Thyroid gland (tissue), 4 donors: Measurements from ENCODE around the gene SFSWAP.

ENCODE experiments used
- CTCF ChIP-seq, 6 experiments: fragments of 200-600 bp in 3 of 6; fragments of 450-650 bp in 3 of 6; sonication (generic) in 3 of 6; IDR thresholded peaks; one replicate each; pipeline ENCODE4 v1.5.1; 2016 to 2019; ENCODE audit warnings: antibody characterized with exemption in 6 of 6, mild to moderate bottlenecking in 2 of 6, inconsistent platforms in 1 of 6, moderate library complexity in 1 of 6
- POLR2A ChIP-seq, 2 donors: fragments of 450-650 bp; IDR thresholded peaks; one replicate each; pipeline ENCODE4 v1.6.1; 2017; ENCODE audit warnings: antibody characterized with exemption in 2 of 2, mild to moderate bottlenecking in 2 of 2, moderate library complexity in 1 of 2

GRCh38 chr12:131701705-131702572 is 9.0 kb upstream of the SFSWAP start:
- TF ChIP-seq CTCF (IDR thresholded peaks at IDR 0.05): no peak
- TF ChIP-seq POLR2A (IDR thresholded peaks at IDR 0.05): no peak
